ENCODE results near the gene HCCS.

GRCh38 chrX:11109968-11110367 is 1.2 kb upstream of the HCCS start:
- no peak for TF ChIP-seq CTCF (IDR thresholded peaks at IDR 0.05 in 8 of 11, conservative IDR thresholded peaks at IDR 0.05 in 3 of 11)
- no peak for TF ChIP-seq POLR2A (IDR thresholded peaks at IDR 0.05)
